GM19099 (cell line): ENCODE data around the gene EVX2.

Experiments
- POLR2A ChIP-seq: IDR thresholded peaks from 3 replicates; pipeline ENCODE4 v1.6.1; 2011; ENCODE audit warnings: low read depth; ENCODE audit not compliant: insufficient read length; ENCODE audit errors: extremely low read depth

The EVX2 gene

DNA sequence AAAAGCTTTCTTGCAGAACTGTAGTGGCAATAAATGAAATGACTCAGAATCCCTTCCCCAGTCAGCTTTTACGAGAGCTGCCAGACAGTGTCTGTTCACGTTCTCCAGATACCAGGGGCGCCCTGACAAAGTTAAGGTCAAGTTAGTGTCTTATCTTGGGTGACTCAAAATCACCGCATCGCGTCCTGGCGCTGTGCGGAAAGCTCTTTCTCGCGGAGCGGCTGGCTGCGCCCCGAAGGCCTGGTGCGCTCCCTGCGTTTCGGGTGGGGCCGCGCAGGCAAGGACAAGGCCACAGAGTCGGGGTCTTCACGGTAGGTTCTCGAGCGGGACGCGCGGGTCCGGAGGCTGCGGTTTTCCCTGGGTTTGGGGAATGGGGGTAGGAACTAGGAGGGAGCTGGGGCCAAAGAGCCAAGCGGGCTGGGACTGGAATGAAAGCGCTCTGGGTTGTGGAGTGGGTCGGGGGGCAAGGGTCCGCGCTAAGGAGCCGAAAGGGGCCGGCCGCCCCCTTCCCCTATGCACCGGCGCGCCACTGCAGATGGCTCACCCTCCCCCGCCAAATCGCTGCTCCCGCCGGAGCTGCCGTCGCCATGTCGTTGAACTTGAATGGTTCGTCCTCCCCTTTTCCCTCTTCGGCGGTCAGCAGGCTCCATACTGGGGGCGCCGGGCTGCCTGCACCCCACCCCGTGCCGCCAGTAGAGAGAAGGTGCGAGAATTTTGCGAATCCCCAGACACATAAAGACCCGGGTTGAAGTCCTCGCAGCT, 20.7 kb upstream of the EVX2 start:
- no peak for TF ChIP-seq POLR2A

DNA sequence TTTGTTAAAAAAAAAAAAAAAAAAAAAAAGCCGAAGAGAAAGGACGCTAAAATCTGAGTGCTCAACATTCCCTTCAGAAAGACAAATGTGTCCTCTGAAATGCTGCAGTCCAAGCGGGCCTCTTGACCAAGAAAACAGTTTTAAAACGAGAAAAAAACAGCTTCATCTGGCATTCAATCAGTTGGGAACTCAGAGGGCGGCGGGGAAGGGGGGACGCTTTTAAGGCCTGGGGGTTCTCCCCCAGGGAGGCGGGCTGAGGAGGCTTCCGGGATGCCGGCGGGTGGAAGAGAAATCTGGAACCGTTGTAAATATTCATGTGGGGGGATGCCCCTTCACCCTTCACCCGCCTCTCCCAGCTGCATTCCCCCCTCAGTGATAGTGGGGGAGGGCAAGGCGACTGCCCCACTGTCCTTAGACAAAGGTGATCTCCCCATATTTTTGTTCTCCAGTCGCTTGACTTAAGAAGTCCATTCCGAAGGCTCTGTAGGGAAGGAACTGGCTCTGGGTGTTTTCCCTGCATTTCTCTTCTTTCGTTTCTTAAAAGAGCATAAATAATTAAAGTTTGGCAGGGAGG, 20.1 kb upstream of the EVX2 start:
- no peak for TF ChIP-seq POLR2A

DNA sequence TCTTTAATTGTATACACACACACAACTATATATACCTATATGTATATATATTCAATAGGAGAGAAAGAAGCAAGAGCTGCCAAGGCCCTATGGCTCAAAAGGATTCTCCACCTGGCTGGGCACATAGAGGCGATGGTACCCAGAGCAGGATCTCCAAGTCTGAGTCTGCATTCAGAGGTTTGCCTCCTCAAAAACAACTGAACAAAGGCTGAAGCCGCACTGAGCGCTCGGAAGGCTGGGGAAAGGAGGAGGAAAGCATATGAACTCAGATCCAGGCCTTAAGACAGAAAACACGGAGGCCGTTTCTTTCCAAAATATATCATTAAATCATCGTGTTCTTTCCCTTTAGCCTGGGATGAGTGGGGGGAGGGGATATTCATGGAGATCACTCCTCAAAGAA, 19.4 kb upstream of the EVX2 start:
- TF ChIP-seq POLR2A: no peak

DNA sequence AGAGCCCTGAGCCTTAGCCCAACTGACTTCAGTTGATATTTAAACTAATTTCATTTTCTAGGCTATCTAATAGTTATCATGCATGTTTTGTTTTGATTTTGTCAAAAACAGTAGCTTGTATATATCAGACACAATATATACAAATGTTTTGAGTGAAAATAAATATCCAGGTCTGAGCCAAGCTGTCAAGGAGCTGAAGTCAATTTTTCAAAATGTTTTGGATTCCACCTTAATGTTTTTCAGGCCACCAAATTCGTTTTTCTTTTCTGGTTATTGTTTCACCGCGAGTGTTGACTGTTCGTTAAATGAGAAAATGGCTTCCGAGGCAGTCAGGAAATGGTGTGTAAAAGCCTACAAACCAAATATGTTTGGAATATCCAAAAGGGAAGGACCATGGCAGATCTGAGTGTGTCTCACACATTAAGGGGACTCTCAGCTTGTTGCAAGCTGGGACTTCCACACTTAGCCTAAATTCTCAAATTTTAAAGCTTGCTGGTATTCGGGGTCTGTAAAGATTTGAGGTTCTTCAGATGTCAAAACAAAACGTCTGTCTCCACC, 18.6 kb upstream of the EVX2 start:
- TF ChIP-seq POLR2A: no peak

DNA sequence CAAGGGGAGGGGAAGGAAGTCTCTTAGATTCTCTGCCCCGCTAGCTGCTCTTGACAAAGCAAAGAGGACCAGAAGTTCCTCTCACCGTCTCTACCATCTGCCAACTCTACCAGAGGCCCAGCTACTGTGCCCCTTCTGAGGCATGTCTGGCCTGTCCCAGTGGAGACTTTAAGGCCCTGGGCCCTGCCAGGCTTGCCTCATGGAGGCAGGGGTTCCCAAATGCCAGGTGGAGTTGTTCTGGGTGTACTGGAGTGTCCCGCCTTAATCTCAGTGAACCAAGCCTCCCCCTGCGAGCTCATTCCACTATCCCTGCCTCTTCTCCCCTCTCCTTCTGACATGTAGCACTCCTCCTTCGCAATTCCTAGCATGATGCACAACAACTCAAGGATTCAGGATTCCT, 18.1 kb upstream of the EVX2 start:
- TF ChIP-seq POLR2A: no peak

DNA sequence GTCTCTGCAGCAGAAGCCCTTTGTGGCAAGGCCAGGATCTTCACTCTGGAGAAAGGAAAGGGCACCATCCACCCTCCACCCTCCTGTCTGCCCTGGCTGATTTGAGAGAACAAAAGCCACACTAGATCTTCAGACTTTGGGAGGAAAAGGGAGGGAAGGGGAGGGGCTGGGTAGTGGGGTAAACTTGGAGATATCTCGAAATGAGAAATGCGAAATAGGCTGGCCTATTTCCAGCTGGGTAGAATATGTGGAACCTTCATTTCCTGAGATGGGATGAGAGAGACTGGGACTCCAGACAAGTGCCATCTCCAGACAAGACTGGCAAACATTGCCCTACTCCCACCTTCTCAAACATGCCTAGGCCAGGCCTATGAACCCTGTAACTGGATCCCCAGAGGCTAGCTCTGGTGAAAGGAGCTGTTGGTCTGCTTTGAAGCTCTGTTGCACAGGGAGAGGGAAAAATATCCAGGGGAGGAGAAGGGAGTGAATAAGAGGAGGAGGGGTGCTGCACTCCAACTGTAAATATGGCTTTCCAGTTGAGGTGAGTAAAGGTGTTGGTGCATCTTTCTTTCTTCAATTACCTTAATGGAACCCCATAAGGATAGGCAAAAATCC, 17.6 kb upstream of the EVX2 start:
- TF ChIP-seq POLR2A: no peak

DNA sequence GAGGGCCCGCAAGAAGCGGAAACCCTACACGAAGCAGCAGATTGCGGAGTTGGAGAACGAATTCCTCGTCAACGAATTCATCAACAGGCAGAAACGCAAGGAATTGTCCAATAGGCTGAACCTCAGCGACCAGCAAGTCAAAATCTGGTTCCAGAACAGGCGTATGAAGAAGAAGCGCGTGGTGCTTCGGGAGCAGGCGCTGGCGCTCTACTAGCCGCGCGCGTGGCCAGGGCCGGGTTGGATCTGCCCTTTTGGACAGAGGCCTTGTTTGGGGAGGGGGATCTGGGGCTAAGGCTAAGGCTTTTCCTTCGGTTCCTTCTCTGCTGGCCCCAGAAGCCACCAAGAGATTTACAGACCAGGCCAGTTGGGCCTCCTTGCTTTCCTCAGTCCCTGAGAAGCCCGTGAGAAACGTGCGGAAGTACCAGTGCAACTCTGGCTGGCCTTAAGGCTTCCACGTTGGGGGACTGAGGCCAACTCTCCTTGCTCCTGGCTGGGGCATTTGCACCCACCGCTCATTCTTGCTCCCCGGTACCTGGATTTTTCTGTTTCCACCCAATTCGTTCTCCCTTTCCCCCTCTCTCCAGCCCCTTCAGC, 16.9 kb upstream of the EVX2 start:
- TF ChIP-seq POLR2A: no peak

DNA sequence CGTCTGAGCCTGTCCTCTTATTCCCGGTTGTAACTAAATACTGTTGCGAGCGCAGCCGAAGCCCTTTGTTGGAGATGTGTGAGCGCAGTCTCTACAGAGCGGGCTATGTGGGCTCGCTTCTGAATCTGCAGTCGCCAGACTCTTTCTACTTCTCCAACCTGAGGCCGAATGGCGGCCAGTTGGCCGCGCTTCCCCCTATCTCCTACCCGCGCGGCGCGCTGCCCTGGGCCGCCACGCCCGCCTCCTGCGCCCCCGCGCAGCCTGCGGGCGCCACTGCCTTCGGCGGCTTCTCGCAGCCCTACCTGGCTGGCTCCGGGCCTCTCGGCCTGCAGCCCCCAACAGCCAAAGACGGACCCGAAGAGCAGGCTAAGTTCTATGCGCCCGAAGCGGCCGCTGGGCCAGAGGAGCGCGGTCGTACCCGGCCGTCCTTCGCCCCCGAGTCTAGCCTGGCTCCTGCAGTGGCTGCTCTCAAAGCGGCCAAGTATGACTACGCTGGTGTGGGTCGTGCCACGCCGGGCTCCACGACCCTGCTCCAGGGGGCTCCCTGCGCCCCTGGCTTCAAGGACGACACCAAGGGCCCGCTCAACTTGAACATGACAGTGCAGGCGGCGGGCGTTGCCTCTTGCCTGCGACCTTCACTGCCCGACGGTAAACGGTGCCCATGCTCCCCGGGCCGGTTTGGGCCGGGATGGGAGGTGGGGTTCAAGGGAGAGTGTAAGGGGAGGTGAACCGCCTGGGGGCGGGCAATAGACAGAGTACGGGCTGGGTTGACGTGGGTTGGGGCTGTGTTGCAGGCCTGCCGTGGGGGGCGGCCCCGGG, 16.2 kb upstream of the EVX2 start, which contains the start of gene HOXD12:
HOXD12 (plus strand) TSS at position 68 of the 819 bp plus-strand sequence; CDS start at position 75, 7 bp downstream.
- no peak for TF ChIP-seq POLR2A

DNA sequence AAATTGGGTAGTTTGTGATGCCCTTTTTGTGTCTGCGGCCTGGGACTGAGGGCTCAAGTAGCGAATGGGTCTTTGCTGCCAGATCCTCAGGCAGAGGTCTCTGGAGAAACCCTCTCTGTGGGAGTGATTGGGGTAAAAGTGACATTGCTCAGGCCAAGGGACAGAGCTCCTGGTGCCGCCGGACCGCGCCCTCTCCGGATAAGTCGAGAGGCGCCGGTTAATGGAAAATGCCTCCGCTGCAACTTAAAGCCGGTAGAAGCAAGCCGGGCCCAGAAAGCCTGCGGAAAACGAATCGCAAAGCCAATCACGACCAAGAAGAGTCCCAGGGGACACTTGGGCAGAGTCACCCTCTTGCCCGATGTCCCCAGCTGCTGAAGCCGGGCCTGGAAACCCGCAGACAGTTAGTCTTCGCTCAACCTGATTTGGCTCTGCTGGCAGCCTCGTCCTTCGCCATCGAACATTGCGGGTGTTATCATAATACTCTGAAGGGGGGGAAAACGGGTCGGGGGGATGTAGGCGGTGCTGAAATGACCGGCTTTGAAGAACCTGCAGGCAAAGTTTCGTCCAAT, 15.5 kb upstream of the EVX2 start:
- no peak for TF ChIP-seq POLR2A

DNA sequence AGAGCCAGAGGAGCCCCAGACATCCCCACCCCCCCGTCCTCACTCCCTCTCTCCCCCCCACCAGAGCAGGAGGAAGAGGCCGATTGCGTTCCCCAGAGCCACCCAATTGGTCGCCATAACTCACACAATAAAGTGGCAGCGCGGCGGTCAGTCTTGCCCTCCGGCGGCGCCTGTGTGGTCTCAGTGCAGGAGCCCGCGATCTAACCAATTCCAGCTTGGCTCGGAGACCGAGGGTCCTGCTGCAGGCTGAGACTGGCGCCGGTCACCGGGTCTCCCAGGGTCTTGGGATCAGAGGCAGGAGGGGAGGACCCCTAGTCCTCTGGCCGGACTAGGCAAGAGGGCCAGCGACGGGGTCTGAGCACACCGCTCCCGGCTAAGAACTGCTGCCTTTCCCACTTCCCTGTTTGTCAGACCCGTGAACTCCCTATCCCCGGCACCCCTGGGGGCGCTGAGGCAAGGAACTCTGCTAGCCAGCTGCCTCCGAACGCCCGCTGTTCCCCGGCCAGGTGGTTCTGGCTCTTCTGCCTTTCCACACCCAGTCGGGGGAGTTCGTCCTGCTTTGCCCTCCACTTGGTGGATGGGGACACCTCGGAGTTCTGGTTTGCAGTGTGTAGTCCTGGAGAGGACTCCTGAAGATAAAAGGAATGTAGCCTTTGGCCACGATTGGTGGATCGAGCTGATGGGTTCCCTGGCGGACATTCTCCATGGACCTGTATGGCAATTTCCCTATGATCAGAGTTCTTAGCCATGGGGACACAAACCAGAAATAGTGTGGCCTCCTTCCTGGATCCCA, 14.8 kb upstream of the EVX2 start:
- TF ChIP-seq POLR2A: no peak

DNA sequence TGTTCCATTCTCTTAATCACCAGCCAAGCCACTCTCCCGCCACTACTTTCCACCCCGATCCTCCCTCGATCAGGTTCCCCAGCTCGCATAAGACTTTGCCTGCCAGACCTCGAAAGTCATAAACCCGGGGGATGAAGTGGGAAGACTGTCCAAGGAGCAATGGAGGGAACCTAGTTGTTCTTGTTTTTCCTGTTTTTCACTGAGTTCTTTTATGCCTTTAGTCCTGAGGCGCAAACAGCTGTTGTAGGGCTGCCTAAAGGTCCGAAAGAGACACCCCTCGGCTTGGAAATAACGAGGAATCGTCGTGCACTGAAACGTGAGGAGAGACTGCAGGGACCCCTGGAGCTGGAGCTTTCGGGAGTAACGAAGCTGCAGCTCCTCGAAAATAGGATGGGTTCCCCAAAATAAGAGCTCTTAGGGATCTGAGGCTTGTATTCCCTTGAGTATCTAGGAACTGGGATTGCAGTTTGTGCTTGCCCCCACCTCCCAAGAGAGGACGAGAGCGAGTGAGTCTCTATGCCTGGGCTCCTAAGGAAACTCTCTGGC, 14.1 kb upstream of the EVX2 start:
- no peak for TF ChIP-seq POLR2A

DNA sequence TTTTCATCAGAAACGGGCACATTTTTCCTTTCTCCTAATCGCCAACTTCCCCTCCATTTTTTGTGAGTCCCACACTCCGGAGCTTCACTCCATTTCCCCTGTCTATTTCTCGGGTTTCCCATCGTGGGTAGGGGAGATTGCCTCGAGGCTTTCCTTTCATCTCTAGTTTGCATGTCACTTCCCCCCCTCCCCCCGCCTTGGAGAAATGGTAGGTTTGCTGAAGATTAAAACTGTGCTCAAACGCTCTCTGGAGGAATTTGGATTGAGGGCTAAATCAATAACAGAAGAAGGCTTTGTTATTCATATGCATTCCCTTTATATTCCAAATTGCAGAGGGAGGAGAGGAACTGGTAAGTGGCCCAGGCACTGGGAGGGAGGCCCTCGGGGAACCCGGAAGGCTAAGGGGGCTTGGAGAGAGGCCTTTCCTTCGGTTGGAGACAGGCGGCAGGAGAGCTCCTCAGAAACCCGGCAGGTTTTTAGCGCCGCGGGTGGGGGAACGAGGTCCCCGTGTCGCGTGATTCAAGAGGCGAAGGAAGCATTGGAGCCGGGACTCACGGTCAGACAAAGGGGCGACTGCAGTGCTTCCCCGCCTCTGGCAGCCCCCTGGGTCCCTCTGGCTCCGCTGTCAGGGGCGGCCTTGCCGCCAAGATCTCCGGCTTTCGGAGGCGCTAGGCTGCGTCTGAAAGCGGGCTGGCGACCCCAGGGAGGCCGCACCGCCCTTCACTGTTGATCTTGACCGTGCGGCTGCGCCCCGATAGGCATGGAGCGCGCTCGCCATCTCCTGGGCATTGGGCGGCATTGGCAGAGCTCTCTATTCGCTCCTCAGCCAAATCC, 13.4 kb upstream of the EVX2 start:
- no peak for TF ChIP-seq POLR2A
